ENCODE data around the gene BICRAL. TPM values are rescaled to one million over a fixed set of nuclear protein-coding genes. Genes with fewer than 3 reads are reported as not detected.

The BICRAL gene
- total and polyA plus RNA-seq, 2 of the 4 experiments (the other 2 are of a cell fraction): 4.0 to 6.1 TPM

- Histone ChIP-seq H2AK9ac (replicated peaks; ENCODE audit: low read depth, low read length, poor library complexity) (no peak overlapping the region), H3K23ac (ENCODE audit: low read depth, low read length) (no peak overlapping the region), H4K8ac (ENCODE audit: low read depth in 2 of 2, low read length in 2 of 2) (no peak overlapping the region), H3K9me1 (ENCODE audit: insufficient read depth, low read length) (peaks cover 6% of the 10 kb centered on the region; the same call in 1 of the 2 replicates), H3K9ac (ENCODE audit: low read depth, low read length) (no peak overlapping the region), H3K4me1 (ENCODE audit: control insufficient read depth, insufficient read depth, low read length) (no peaks in the 10 kb centered on the region; the same call in 1 of the 2 replicates), H3K4me2 (ENCODE audit: low read depth, low read length) (no peak overlapping the region), H2BK5ac (ENCODE audit: low read depth, low read length, poor library complexity, severe bottlenecking) (no peak overlapping the region), H3K18ac (ENCODE audit: low read depth, low read length) (no peak overlapping the region), H3K27ac (ENCODE audit: insufficient read depth, low read length) (no peak overlapping the region), H3K14ac (replicated peaks; ENCODE audit: low read depth, low read length) (no peak overlapping the region), H2AK5ac (ENCODE audit: low read depth, low read length) (no peak overlapping the region), H2BK20ac (ENCODE audit: low read depth, low read length) (no peak overlapping the region), H4K5ac (ENCODE audit: low read depth, low read length) (no peak overlapping the region), H2BK15ac (ENCODE audit: low read depth, low read length) (no peak overlapping the region), H3K56ac (ENCODE audit: extremely low read depth, insufficient read depth, low read length) (no peak overlapping the region), H3K9me3 (ENCODE audit: control insufficient read depth, insufficient read depth, low read length) (no peaks in the 10 kb centered on the region), H3K27me3 (ENCODE audit: control insufficient read depth, insufficient read depth, low read length) (no peaks in the 10 kb centered on the region), H2BK120ac (ENCODE audit: low read depth, low read length) (no peak overlapping the region), H3K4ac (ENCODE audit: low read depth, low read length) (no peak overlapping the region), H3K4me3 (ENCODE audit: insufficient read depth, low read depth, low read length) (no peak overlapping the region), H2AFZ (replicated peaks; ENCODE audit: low read length, poor library complexity) (no peak overlapping the region), H3K36me3 (ENCODE audit: control insufficient read depth, insufficient read depth, low read length) (no peaks in the 10 kb centered on the region; the same call in 1 of the 2 replicates), H4K20me1 (ENCODE audit: insufficient read depth, low read length) (no peaks in the 10 kb centered on the region), H4K91ac (ENCODE audit: insufficient read depth, low read depth, low read length) (no peak overlapping the region), H3K79me1 (ENCODE audit: low read depth in 1 of 2, low read length in 2 of 2) (peaks cover 0 to 14% of the 10 kb centered on the region in 2 experiments; a peak in 2 of 4 replicates)
- no peak for ATAC-seq (ENCODE audit: low read depth)
- intact Hi-C loops (cut with micrococcal nuclease): loop anchor here (5.0 kb wide), 1 partner anchor 34 kb away; no protein-coding TSS in a partner anchor
- POLR2A ChIA-PET (ENCODE audit: unreplicated experiment): no interaction called here
- dilution Hi-C loops (cut with HindIII; ENCODE audit: low sequenced_read_pairs, unreplicated experiment): no loop called here
- in situ Hi-C loops (cut with MboI; ENCODE audit: low sequenced_read_pairs): no loop called here
- TF ChIP-seq CTCF (conservative IDR thresholded peaks at IDR 0.05; ENCODE audit: low read depth, low read length) (no peak), SMC3 (IDR thresholded peaks at IDR 0.05; ENCODE audit: low read depth, low read length) (no peak), BHLHE40 (IDR thresholded peaks at IDR 0.05; ENCODE audit: low read depth, low read length) (no peak), NFE2L2 (IDR thresholded peaks at IDR 0.05; ENCODE audit: low read depth, low read length) (no peak), POLR2A (IDR thresholded peaks at IDR 0.05; ENCODE audit: low read depth, low read length) (no peak), MAZ (IDR thresholded peaks at IDR 0.05; ENCODE audit: borderline replicate concordance, low read depth, low read length) (no peak), RFX5 (IDR thresholded peaks at IDR 0.05; ENCODE audit: low read depth, low read length) (no peak), RCOR1 (IDR thresholded peaks at IDR 0.05; ENCODE audit: insufficient replicate concordance, low read length) (no peak), USF2 (IDR thresholded peaks at IDR 0.05; ENCODE audit: low read depth, low read length) (no peak), CEBPB (IDR thresholded peaks at IDR 0.05; ENCODE audit: low read depth, low read length) (no peak), CHD1 (IDR thresholded peaks at IDR 0.05; ENCODE audit: low read depth, low read length) (no peak), ELK1 (IDR thresholded peaks at IDR 0.05; ENCODE audit: borderline replicate concordance, low read depth, low read length) (no peak), RAD21 (IDR thresholded peaks at IDR 0.05; ENCODE audit: low read length) (no peak), MAFK (IDR thresholded peaks at IDR 0.05; ENCODE audit: low read depth, low read length) (no peak), MXI1 (IDR thresholded peaks at IDR 0.05; ENCODE audit: borderline replicate concordance, low read depth, low read length) (no peak), FOS (IDR thresholded peaks at IDR 0.05; ENCODE audit: low read depth, low read length) (no peak)
- no TSS peak for BruUV-seq (replicated peaks)
- no CpG with 5 or more reads among the region's 2 CpGs for WGBS, 2 experiments (ENCODE audit: extremely low coverage in 2 of 2, insufficient read length in 1 of 2)
- DNase-seq: no peak
- CTCF ChIA-PET: interaction anchor here (0.6 kb wide), 1 partner anchor 19 kb away, joined by 8 read pairs; no protein-coding TSS in a partner anchor
These were observed 36.6 kb downstream of the BICRAL start for GRCh38 chr6:42818416-42818815.
